D721Med (cell line): ENCODE measurements around the gene LRRC40.

Experiments used
- DNase-seq: peaks from one replicate; pipeline ENCODE4 v3.0.0; 2011; ENCODE audit warnings: low spot score; ENCODE audit not compliant: insufficient read length
- FAIRE-seq: peaks from 2 replicates; lab custom pipeline; 2011; peaks lifted over from hg19 to GRCh38; lab: Jason Lieb, UNC
- CTCF ChIP-seq: IDR thresholded peaks from 2 replicates; pipeline ENCODE4 v1.5.1; 2012; ENCODE audit warnings: mild to moderate bottlenecking, control low read depth; ENCODE audit not compliant: insufficient read depth; ENCODE audit errors: missing control alignments

The LRRC40 gene

DNA sequence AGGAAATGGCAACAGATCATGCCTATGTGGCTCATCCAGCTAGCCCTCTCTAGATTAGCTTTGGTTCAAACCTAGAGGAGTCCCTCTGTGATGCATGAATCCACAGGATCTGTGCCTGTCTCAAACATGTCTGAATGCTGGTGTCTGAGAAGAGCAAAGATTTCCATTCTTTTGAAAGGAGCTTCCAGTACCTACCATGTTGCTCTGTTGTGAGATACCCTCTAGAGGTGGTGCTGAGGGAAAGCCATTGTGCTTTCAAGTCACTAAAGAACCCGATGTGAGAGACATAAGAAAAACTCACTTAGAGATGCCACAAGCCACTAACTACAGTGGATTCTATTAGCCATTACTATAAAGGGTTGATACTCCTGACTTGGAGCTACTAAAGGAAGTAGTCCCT lies 103.6 kb downstream of the LRRC40 start:
- no peak for DNase-seq
- no peak for TF ChIP-seq CTCF
- FAIRE-seq = no peak

- FAIRE-seq (no peak), DNase-seq (no peak)
- TF ChIP-seq CTCF = no peak
Measured at GRCh38 chr1:70101231-70101630, 104.1 kb downstream of the LRRC40 start.
